GM19395 (cell line): ENCODE data around the gene BRICD5.
"Not testable (repeated sequence)": the region's sequence is repeated elsewhere in the genome, so short reads cannot be mapped to it uniquely, and the experiment has no call there.

Source experiments
- ATAC-seq: cut with Tn5 transposase; IDR thresholded peaks from one replicate; pipeline ENCODE4 v1.9.1; 2021; ENCODE audit warnings: mild to moderate bottlenecking, moderate library complexity; ENCODE audit not compliant: unreplicated experiment

Gene BRICD5

DNA sequence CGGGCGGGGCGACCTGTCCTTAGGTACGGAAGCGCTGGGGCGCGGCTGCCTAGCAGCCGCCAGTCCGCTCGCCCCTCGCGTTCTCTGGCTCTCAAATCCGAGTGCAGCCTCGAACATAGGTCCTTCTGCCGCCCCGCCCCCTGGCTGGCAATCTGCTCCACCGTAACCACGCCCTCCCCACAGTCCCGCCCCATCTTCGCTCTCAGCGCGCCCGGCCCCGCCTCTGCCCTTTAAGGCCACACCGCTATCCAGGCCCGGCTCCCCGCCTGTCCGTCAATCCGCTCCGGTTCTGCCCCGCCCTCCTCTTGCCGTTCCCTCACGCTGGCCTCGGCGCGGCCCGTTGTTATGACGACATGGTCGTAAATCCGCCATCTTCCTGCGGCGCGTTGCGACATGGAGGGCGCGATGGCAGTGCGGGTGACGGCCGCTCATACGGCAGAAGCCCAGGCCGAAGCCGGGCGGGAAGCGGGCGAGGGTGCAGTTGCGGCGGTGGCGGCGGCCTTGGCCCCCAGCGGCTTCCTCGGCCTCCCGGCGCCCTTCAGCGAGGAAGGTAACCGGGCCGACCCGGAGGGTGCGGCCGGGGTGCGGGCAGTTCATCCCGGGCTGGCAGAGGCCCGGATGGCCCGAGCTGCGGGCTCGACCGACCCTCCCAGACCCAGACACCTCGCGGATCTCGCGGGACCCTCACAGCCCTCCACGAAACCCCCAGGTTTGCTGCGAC, 12.7 kb upstream of the BRICD5 start, which contains the start of gene E4F1:
Gene E4F1 (plus strand): TSS at position 371 of the 721 bp plus-strand sequence. CDS start 23 bp downstream, at position 394.
- peak; percentile 89 for ATAC-seq

- no peak for ATAC-seq
Measured at GRCh38 chr16:2216330-2216729, 5.7 kb upstream of the BRICD5 start.

- peak; percentile 76 for ATAC-seq
Measured at GRCh38 chr16:2214719-2214968, 4.0 kb upstream of the BRICD5 start, which contains the start of gene PGP. PGP (minus strand) TSS chr16:2214840; CDS start chr16:2214777, 63 bp downstream.

DNA sequence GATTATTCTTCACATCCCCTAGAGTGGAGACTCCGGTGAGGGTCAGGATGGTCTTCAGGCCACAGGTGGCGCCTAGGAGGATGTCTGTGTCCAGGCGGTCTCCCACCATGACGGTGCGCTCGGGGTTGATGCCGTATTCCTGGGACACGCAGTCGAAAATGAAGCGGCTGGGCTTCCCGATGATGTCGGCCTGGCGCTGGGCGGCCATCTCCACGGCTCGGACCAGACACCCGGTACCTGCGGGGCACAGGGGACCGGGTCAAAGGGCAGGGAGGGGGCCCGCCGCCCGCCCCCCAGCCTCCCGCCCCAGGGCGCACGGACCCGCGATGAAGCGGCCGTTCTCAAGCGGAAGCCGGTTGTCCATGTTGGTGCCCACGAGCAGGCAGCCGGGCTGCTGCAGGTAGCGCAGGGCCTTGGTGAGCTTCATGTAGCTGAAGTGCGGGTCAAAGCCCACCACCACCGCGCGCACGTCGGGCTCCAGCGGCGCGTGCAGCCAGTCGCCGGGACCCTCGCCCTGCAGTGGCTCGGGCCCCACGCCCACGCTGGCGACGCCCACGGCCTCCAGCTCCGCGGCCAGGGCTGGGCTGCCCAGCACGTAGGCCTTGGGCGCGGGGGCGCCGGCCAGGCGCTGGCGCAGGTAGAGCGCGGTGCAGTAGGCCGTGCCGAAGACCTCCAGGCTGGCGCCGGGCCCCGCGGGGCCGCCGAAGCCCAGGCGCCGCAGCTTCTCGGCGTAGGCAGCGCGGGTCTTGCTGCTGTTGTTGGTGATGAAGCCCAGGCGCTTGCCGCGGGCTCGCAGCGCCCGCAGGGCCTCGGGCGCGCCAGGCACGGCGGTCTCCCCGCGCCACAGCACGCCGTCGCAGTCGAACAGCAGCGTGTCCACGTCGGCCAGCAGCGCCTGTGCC, 3.4 kb upstream of the BRICD5 start:
- peak; percentile 7 for ATAC-seq

- ATAC-seq = no peak
Measured at GRCh38 chr16:2212362-2213324, 2.0 kb upstream of the BRICD5 start.

GRCh38 chr16:2211923-2212347, 1.3 kb upstream of the BRICD5 start:
- no peak for ATAC-seq

DNA sequence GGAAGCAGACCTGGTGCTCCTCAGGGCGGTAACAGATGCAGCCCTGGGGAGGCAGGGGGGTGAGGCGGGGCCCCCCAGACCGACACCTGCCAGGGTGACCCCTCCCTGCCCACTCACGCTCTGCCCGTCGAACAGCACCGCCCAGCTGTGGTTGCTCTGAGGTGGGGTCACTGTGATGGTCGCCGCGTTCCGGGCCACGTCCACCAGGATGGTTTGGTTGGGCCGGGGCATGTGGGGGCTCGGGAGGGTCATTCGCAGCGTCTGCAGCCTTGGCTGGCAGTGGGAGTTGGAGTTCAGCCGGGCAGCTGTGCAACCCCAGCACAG, 692 bp downstream of the BRICD5 start:
- no peak for ATAC-seq

GRCh38 chr16:2209258-2210008, 1.2 kb downstream of the BRICD5 start:
- ATAC-seq = no peak

DNA sequence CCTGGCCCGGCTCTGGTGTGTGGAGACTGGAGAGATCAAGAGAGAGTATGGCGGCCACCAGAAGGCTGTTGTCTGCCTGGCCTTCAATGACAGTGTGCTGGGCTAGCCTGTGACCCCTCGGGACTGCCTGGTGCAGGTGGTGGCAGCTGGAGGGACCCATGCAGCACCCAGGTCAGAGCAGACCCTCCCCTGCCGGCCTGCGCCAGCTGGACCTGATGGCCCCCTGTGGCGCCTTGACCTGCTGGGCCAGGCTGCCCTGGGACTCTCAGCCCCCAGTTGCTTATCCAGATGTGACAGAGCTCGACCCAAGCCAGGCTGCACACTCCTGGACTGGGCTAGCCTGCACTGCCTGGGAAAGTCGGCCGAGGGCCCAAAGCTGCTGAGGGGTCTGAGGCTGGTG, 1.9 kb downstream of the BRICD5 start:
- no peak for ATAC-seq

- no peak for ATAC-seq
Measured at GRCh38 chr16:2208308-2208707, 2.4 kb downstream of the BRICD5 start.

DNA sequence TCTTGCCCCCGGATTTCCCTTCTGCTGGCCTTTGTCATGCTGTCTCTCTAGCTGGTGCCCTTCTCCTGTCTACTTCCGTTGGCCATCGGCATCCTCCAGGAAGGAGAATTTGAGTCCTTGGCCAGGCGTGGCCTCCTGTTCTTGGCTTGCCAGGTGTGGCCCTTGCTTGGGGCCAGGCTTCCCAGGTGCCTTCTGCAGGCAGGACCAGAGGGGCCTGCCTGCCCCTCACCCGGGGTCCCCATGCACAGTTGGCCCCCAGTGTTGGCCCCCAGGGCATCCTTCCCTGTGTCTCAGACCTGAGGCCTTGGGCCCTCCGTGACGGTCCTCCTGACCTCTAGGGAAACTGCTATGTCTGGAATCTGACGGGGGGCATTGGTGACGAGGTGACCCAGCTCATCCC, 2.8 kb downstream of the BRICD5 start:
- no peak for ATAC-seq

DNA sequence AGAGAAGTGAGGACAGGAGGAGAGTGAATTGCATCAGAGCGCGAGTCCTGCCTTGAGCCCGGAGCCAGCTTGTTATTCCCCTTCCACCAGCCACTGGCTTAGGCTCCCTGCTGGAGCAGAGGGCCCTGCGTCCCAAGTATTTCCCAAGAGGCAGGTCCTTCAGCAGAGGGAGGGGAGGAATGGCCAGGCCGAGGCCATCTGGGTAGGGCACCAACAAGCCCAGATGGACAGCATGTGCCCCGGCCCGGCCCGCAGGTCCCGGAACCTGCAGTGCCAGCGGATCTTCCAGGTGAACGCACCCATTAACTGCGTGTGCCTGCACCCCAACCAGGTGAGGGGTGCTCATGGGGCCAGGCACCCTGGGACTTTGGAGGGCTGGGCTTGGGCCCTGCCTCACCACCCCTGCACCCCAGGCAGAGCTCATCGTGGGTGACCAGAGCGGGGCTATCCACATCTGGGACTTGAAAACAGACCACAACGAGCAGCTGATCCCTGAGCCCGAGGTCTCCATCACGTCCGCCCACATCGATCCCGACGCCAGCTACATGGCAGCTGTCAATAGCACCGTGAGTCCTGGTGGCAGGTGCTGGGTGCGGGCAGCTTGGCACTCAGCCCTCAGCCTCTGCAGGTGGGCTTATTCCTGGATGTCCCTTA, 3.8 kb downstream of the BRICD5 start:
- ATAC-seq = no peak

- no peak for ATAC-seq
Measured at GRCh38 chr16:2206420-2206779, 4.3 kb downstream of the BRICD5 start.

DNA sequence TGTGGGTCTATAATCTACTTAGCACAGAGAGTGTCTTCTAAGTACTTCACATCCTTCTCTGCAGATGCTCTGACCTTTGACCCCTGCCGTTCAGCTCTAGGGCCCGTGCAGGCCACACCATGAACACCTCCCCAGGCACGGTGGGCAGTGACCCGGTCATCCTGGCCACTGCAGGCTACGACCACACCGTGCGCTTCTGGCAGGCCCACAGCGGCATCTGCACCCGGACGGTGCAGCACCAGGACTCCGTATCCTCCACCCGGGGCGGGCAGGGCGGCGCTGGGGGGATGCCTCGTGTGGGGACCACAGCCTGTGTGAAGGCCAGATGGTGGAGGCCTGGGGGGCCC, 4.7 kb downstream of the BRICD5 start:
- ATAC-seq = no peak

DNA sequence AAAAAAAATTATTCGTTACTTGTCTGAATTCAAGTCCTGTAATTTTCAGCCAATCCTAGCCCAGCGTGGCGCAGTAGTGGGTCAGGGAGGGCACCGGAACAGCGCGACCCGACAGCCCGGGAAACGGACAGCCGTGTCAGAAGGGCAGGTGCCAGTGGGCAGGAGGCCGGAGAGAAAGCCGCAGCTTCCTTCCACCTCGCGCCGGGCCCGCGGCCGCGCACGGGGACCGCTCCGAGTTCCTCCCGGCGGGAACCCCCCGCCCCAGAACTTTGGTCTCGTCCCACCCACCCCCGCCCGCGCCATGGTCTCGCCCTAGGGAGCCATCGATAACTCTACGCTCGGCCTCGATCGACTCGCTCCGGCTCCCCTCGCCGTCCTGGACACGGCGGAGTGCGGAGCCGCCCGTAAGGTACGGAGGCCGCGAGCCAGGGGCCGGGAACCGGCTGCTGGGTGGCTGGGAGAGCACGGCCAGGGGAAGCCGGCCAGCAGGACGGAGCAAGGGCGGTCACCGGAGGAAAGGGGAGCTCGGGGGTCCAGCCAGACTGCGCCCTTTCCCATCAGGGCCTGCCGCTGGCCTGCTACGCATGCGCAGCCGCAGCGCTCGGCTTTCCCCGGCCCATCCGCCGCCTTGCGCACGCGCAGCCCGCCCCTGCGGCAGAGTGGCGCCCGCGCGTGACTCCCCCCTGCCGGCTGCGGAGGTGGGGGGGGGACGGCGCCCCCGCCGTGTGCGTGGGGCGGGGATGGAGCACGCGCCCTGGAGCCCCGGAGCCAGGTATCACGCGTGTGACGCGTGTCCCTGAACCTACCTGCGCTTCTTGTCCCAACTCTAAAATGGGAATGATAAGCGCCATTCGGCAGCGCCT, 5.3 kb downstream of the BRICD5 start, which contains the start of gene MLST8:
Gene MLST8 (plus strand): TSS at position 351 of the 863 bp plus-strand sequence. CDS start 632 bp downstream, outside the sequence.
- ATAC-seq = peak; percentile 72

- no peak for ATAC-seq
Measured at GRCh38 chr16:2204416-2205103, 6.1 kb downstream of the BRICD5 start.

DNA sequence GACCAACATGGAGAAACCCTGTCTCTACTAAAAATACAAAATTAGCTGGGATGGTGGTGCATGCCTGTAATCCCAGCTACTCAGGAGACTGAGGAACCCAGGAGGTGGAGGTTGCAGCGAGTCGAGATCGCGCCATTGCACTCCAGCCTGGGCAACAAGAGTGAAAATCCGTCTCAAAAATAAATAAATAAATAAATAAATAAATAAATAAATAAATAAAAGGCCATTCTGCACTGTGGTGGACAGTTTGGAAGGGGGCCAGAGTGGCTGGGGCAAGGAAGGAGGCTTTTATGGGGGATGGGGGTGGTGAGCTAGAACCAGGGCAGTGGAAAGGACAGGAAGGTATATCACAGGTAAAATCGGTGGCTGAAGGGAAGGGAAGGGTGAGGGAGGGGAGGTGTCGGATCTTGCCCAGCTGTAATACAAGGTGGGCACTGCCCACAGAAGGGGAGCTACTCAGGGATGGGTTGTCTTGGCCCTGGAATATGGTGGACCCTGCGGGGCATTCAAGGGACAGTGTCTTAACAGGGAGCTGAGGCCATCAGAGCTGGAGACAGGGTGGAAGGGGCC, 7.5 kb downstream of the BRICD5 start:
- ATAC-seq = not testable (repeated sequence)

- no peak for ATAC-seq
Measured at GRCh38 chr16:2200313-2200712, 10.3 kb downstream of the BRICD5 start.
